Adipocyte (in vitro differentiated cells): Measurements from ENCODE around the gene ALX3.
"Not testable (repeated sequence)": the region's sequence is repeated elsewhere in the genome, so short reads cannot be mapped to it uniquely, and the experiment has no call there.

Experiments used
- DNase-seq: peaks from one replicate; pipeline ENCODE4 v3.0.0-alpha.2; 2015; ENCODE audit warnings: low read depth
- H3K27me3 ChIP-seq: replicated peaks from 2 replicates; pipeline ENCODE4 v1.7.0; 2013; ENCODE audit warnings: mild to moderate bottlenecking, low read length, moderate library complexity; ENCODE audit not compliant: control insufficient read depth, insufficient read depth
- H3K36me3 ChIP-seq: 2 replicates; pipeline ENCODE4 v1.7.0; 2013; ENCODE audit warnings: low read length, mild to moderate bottlenecking, moderate library complexity; ENCODE audit not compliant: control insufficient read depth, insufficient read depth, severe bottlenecking
- H3K4me1 ChIP-seq: 2 replicates; pipeline ENCODE4 v1.7.0; 2013; ENCODE audit warnings: mild to moderate bottlenecking, low read length, moderate library complexity; ENCODE audit not compliant: control insufficient read depth, insufficient read depth
- H3K4me3 ChIP-seq: 2 replicates; pipeline ENCODE4 v1.7.0; 2013; ENCODE audit warnings: mild to moderate bottlenecking, low read length, moderate library complexity
- H3K9ac ChIP-seq: 2 replicates; pipeline ENCODE4 v1.7.0; 2013; ENCODE audit warnings: mild to moderate bottlenecking, low read length, moderate library complexity
- H3K9me3 ChIP-seq: 2 replicates; pipeline ENCODE4 v1.7.0; 2013; ENCODE audit warnings: mild to moderate bottlenecking, low read length, moderate library complexity; ENCODE audit not compliant: control insufficient read depth

ALX3 gene

GRCh38 chr1:110087812-110088738 is 17.6 kb upstream of the ALX3 start:
- H3K9ac ChIP-seq, result no peak overlapping the region
- H3K9me3 ChIP-seq, result no peaks in the 10 kb centered on the region
- DNase-seq, result peak; percentile 87
- peaks cover 3% of the 10 kb centered on the region for H3K27me3 ChIP-seq
- H3K4me1 ChIP-seq, result peaks cover 12% of the 10 kb centered on the region
- no peaks in the 10 kb centered on the region for H3K36me3 ChIP-seq
- no peak overlapping the region for H3K4me3 ChIP-seq

GRCh38 chr1:110086961-110087360 is 16.5 kb upstream of the ALX3 start:
- Histone ChIP-seq H3K4me3 (no peak overlapping the region), H3K9ac (no peak overlapping the region), H3K4me1 (peaks cover 19% of the 10 kb centered on the region), H3K9me3 (no peaks in the 10 kb centered on the region), H3K27me3 (peaks cover 3% of the 10 kb centered on the region), H3K36me3 (no peaks in the 10 kb centered on the region)
- peak; percentile 51 for DNase-seq

- DNase-seq, result peak; percentile 59
- no peak overlapping the region for H3K9ac ChIP-seq
- H3K36me3 ChIP-seq, result no peaks in the 10 kb centered on the region
- H3K4me3 ChIP-seq, result no peak overlapping the region
- no peaks in the 10 kb centered on the region for H3K9me3 ChIP-seq
- H3K27me3 ChIP-seq, result no peaks in the 10 kb centered on the region
- peaks cover 19% of the 10 kb centered on the region for H3K4me1 ChIP-seq
Measured at GRCh38 chr1:110085671-110086070, 15.2 kb upstream of the ALX3 start.

- Histone ChIP-seq H3K4me1 (peaks cover 19% of the 10 kb centered on the region), H3K9ac (peak overlapping the region; percentile 78), H3K9me3 (no peaks in the 10 kb centered on the region), H3K4me3 (peak overlapping the region; percentile 80), H3K27me3 (no peaks in the 10 kb centered on the region), H3K36me3 (no peaks in the 10 kb centered on the region)
- DNase-seq, result peak; percentile 78
Measured at GRCh38 chr1:110084227-110085078, 14.0 kb upstream of the ALX3 start.

- DNase-seq, result peak; percentile 34
- Histone ChIP-seq H3K9me3 (no peaks in the 10 kb centered on the region), H3K4me3 (peak overlapping the region; percentile 80), H3K27me3 (no peaks in the 10 kb centered on the region), H3K4me1 (peaks cover 19% of the 10 kb centered on the region), H3K36me3 (no peaks in the 10 kb centered on the region), H3K9ac (peak overlapping the region; percentile 78)
Measured at GRCh38 chr1:110083866-110084226, 13.4 kb upstream of the ALX3 start.

- Histone ChIP-seq H3K4me3 (peak overlapping the region; percentile 80), H3K9ac (peak overlapping the region; percentile 78), H3K27me3 (no peaks in the 10 kb centered on the region), H3K9me3 (no peaks in the 10 kb centered on the region), H3K36me3 (no peaks in the 10 kb centered on the region), H3K4me1 (peaks cover 19% of the 10 kb centered on the region)
- peak; percentile 62 for DNase-seq
Measured at GRCh38 chr1:110083061-110083865, 12.8 kb upstream of the ALX3 start.

- peak; percentile 72 for DNase-seq
- peaks cover 4% of the 10 kb centered on the region for H3K27me3 ChIP-seq
- peak overlapping the region; percentile 80 for H3K4me3 ChIP-seq
- peaks cover 19% of the 10 kb centered on the region for H3K4me1 ChIP-seq
- no peaks in the 10 kb centered on the region for H3K36me3 ChIP-seq
- H3K9ac ChIP-seq, result no peak overlapping the region
- no peaks in the 10 kb centered on the region for H3K9me3 ChIP-seq
Measured at GRCh38 chr1:110082477-110082876, 12.0 kb upstream of the ALX3 start.

- Histone ChIP-seq H3K27me3 (peaks cover 18% of the 10 kb centered on the region), H3K4me1 (peaks cover 19% of the 10 kb centered on the region), H3K4me3 (no peak overlapping the region), H3K9me3 (no peaks in the 10 kb centered on the region), H3K36me3 (no peaks in the 10 kb centered on the region), H3K9ac (no peak overlapping the region)
- DNase-seq, result no peak
Measured at GRCh38 chr1:110081061-110081460, 10.6 kb upstream of the ALX3 start.

- peaks cover 20% of the 10 kb centered on the region for H3K27me3 ChIP-seq
- not testable (repeated sequence) for DNase-seq, H3K36me3 ChIP-seq, H3K4me3 ChIP-seq, H3K9me3 ChIP-seq, H3K9ac ChIP-seq
- peaks cover 19% of the 10 kb centered on the region for H3K4me1 ChIP-seq
Measured at GRCh38 chr1:110079995-110080394, 9.5 kb upstream of the ALX3 start.

GRCh38 chr1:110076789-110077500 is 6.5 kb upstream of the ALX3 start:
- no peak for DNase-seq
- Histone ChIP-seq H3K4me1 (no peaks in the 10 kb centered on the region), H3K4me3 (no peak overlapping the region), H3K36me3 (no peaks in the 10 kb centered on the region), H3K27me3 (peaks cover 43% of the 10 kb centered on the region), H3K9ac (no peak overlapping the region), H3K9me3 (no peaks in the 10 kb centered on the region)
